Smooth muscle cell (in vitro differentiated cells): Measurements from ENCODE around the gene PLCB1. TPM values are rescaled to one million over a fixed set of nuclear protein-coding genes. Genes with fewer than 3 reads are reported as not detected.

Experiments used
- DNase-seq: peaks from one replicate; lab custom pipeline; 2025; ENCODE audit not compliant: unreplicated experiment; lab: John Stamatoyannopoulos, UW
- H2AFZ ChIP-seq: fragments of 200-600 bp; sonication (generic); 2 replicates; pipeline ENCODE4 v1.6.0; 2016; ENCODE audit warnings: antibody characterized with exemption, low read depth, mild to moderate bottlenecking
- H3F3A ChIP-seq: fragments of 200-600 bp; sonication (generic); 2 replicates; pipeline ENCODE4 v1.6.0; 2017; ENCODE audit warnings: antibody characterized with exemption, low read depth
- H3K27ac ChIP-seq: fragments of 200-600 bp; sonication (generic); 2 replicates; pipeline ENCODE4 v1.5.1; 2016; ENCODE audit warnings: low read depth, mild to moderate bottlenecking
- H3K27me3 ChIP-seq: fragments of 200-600 bp; sonication (generic); 2 replicates; pipeline ENCODE4 v1.6.1; 2016; ENCODE audit warnings: low read depth, mild to moderate bottlenecking
- H3K36me3 ChIP-seq: fragments of 200-600 bp; sonication (generic); 2 replicates; pipeline ENCODE4 v1.5.1; 2016; ENCODE audit warnings: low read depth
- H3K4me1 ChIP-seq: fragments of 200-600 bp; sonication (generic); 2 replicates; pipeline ENCODE4 v1.5.1; 2016; ENCODE audit warnings: low read depth
- H3K4me2 ChIP-seq: fragments of 200-600 bp; sonication (generic); 2 replicates; pipeline ENCODE4 v1.6.0; 2016; ENCODE audit warnings: mild to moderate bottlenecking
- H3K4me3 ChIP-seq: fragments of 200-600 bp; sonication (generic); 2 replicates; pipeline ENCODE4 v1.5.1; 2016; ENCODE audit warnings: mild to moderate bottlenecking
- H3K79me2 ChIP-seq: fragments of 200-600 bp; sonication (generic); 2 replicates; pipeline ENCODE4 v1.6.0; 2016; ENCODE audit warnings: low read depth, mild to moderate bottlenecking
- H3K9ac ChIP-seq: fragments of 200-600 bp; sonication (generic); 2 replicates; pipeline ENCODE4 v1.6.0; 2016; ENCODE audit warnings: low read depth
- H3K9me3 ChIP-seq: fragments of 200-600 bp; sonication (generic); replicated peaks from 2 replicates; pipeline ENCODE4 v1.5.1; 2016; ENCODE audit warnings: low read depth
- H4K20me1 ChIP-seq: fragments of 200-600 bp; sonication (generic); 2 replicates; pipeline ENCODE4 v1.6.0; 2016; ENCODE audit warnings: low read depth
- WGBS: methylation state at CpG from one replicate; pipeline ENCODE4 v1.1.7; 2016; ENCODE audit warnings: low lambda C conversion rate; 5-methylcytosine and 5-hydroxymethylcytosine counted together
- polyA plus RNA-seq: library from polyadenylated mRNA; unstranded; fragments of >200 nt; fragmentation: Nextera tagmentation; extraction: Ambion mirVana; gene quantifications from 2 replicates; pipeline ENCODE4 v1.2.1, GENCODE V29; 2016
- total RNA-seq: library from RNA; depleted of rRNA; stranded (reverse); fragments of >200 nt; gene quantifications from 2 replicates; pipeline ENCODE4 v1.2.3, GENCODE V29; 2014
- TF ChIP-seq, protein P1 (sequence below): fragments of 200-600 bp; sonication (generic); IDR thresholded peaks from 2 replicates; pipeline ENCODE4 v1.5.1; 2017; ENCODE audit warnings: borderline replicate concordance, mild to moderate bottlenecking, antibody characterized with exemption; ENCODE audit not compliant: insufficient read depth, poor library complexity, severe bottlenecking

PLCB1 gene
- total and polyA plus RNA-seq, 2 experiments from 2014 or later = 4.7 to 25.3 TPM

DNA sequence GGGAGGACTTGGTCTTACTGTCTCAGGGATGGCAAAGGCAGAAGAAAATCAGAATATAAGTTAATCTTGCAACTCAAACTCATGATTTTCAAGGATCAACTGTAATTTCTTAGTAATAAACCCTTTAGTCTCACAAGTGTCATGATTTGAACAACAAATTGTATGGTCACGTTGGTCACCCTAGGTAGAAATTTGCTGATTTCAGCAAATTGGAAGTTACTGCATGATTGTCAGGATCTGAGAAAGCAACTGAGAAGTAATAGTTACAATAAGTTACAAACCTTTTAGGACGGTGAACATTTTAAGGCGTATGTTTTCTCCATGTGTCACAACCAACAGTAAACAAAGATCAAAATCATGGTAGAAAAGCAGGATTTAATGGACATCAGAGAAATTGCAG lies 375.2 kb downstream of the PLCB1 start:
- Histone ChIP-seq H3K9ac (no peak overlapping the region), H2AFZ (no peak overlapping the region), H3K9me3 (no peaks in the 10 kb centered on the region), H3K27me3 (no peaks in the 10 kb centered on the region), H3K36me3 (no peaks in the 10 kb centered on the region), H3K4me3 (no peak overlapping the region), H3K4me1 (no peaks in the 10 kb centered on the region), H3K79me2 (no peaks in the 10 kb centered on the region), H4K20me1 (no peaks in the 10 kb centered on the region), H3K27ac (no peak overlapping the region), H3K4me2 (no peak overlapping the region), H3F3A (no peaks in the 10 kb centered on the region)
- TF ChIP-seq, protein P1, sequence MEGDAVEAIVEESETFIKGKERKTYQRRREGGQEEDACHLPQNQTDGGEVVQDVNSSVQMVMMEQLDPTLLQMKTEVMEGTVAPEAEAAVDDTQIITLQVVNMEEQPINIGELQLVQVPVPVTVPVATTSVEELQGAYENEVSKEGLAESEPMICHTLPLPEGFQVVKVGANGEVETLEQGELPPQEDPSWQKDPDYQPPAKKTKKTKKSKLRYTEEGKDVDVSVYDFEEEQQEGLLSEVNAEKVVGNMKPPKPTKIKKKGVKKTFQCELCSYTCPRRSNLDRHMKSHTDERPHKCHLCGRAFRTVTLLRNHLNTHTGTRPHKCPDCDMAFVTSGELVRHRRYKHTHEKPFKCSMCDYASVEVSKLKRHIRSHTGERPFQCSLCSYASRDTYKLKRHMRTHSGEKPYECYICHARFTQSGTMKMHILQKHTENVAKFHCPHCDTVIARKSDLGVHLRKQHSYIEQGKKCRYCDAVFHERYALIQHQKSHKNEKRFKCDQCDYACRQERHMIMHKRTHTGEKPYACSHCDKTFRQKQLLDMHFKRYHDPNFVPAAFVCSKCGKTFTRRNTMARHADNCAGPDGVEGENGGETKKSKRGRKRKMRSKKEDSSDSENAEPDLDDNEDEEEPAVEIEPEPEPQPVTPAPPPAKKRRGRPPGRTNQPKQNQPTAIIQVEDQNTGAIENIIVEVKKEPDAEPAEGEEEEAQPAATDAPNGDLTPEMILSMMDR = no peak
- 59% methylated on average over 3 of the region's 3 CpGs for WGBS
- no peak for DNase-seq

DNA sequence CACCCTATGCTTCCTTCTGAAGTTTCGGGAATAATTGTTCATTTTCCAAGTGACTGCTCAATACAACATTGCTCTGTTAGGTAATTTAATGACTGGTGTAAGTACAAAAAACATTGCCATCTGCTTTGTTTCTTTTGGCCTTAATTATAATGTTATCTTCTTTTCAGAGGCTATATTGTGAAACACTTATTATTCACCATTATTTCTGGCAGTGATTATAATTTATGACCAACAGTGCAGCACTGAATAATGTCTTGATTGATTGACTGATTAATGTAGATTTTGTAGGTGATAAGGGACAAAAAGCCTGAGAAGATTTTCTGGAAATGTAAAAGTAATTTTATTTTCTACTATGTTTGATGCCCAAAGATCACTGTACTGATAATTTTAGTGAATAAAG lies 377.7 kb downstream of the PLCB1 start:
- 82% methylated on average over 1 of the region's 1 CpG for WGBS

DNA sequence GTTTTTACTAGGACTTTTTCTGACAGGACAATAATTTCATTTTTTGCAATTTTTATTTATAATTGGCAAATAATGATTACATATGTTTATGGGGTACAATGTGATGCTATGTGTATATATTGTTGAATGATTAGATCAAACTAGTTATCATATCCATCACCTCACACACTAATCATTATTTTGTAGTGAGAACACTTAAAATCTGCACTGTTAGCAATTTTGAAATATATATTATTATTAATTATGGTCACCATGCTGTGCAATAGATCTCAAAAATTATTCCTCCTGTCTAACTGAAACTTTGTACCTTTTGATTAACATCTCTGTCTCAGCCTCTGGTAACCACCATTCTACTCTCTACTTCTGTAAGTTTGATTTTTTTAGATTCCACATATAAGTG lies 378.7 kb downstream of the PLCB1 start:
- no peaks in the 10 kb centered on the region for H4K20me1 ChIP-seq
- no peaks in the 10 kb centered on the region for H3K79me2 ChIP-seq
- H3K27me3 ChIP-seq = no peaks in the 10 kb centered on the region
- H3K9ac ChIP-seq = no peak overlapping the region
- H3K9me3 ChIP-seq = no peaks in the 10 kb centered on the region
- H2AFZ ChIP-seq = no peak overlapping the region
- TF ChIP-seq, protein P1 = no peak
- H3K4me3 ChIP-seq = no peak overlapping the region
- H3K4me2 ChIP-seq = no peak overlapping the region
- H3K27ac ChIP-seq = no peak overlapping the region
- H3F3A ChIP-seq = no peaks in the 10 kb centered on the region
- DNase-seq = no peak
- no peaks in the 10 kb centered on the region for H3K36me3 ChIP-seq
- no peaks in the 10 kb centered on the region for H3K4me1 ChIP-seq

More for the DNA sequence above, 377.7 kb downstream of the PLCB1 start:
- Histone ChIP-seq H3K27ac (no peak overlapping the region), H3K9ac (no peak overlapping the region), H3K79me2 (no peaks in the 10 kb centered on the region), H3K4me3 (no peak overlapping the region), H3K4me1 (no peaks in the 10 kb centered on the region), H3F3A (no peaks in the 10 kb centered on the region), H3K4me2 (no peak overlapping the region), H2AFZ (no peak overlapping the region), H3K27me3 (no peaks in the 10 kb centered on the region), H4K20me1 (no peaks in the 10 kb centered on the region), H3K9me3 (no peaks in the 10 kb centered on the region), H3K36me3 (no peaks in the 10 kb centered on the region)
- no peak for DNase-seq
- TF ChIP-seq, protein P1 = no peak

DNA sequence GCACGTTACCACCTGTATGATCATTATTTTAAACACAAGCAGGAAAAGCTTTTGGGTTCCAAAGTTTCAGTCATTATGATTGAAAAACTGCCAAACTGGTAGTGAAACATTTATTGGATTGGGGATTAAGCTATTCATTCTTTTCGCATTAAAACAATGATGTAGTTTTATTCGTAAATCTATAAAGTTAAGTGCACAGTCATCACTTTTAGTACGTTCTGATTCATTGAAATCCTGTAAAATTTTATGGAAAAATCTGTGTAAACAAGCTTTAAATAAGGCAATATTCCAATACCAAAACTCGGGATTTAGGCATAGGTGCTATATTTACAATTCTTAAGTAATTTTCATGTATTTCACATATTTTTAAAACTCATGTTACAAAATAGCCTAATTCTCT lies 379.9 kb downstream of the PLCB1 start:
- Histone ChIP-seq H3K4me3 (no peak overlapping the region), H3K4me1 (no peaks in the 10 kb centered on the region), H3K36me3 (no peaks in the 10 kb centered on the region), H3K9ac (no peak overlapping the region), H4K20me1 (no peaks in the 10 kb centered on the region), H2AFZ (no peak overlapping the region), H3K27me3 (no peaks in the 10 kb centered on the region), H3K79me2 (no peaks in the 10 kb centered on the region), H3K4me2 (no peak overlapping the region), H3K27ac (no peak overlapping the region), H3K9me3 (no peaks in the 10 kb centered on the region), H3F3A (no peaks in the 10 kb centered on the region)
- TF ChIP-seq, protein P1 = no peak
- DNase-seq = no peak
- WGBS = 86% methylated on average over 5 of the region's 5 CpGs
